IMR-90 (cell line): ENCODE results near the gene DHRS13. TPM values are rescaled to one million over a fixed set of nuclear protein-coding genes. Genes with fewer than 3 reads are reported as not detected.

ENCODE experiments used
- ATAC-seq: fragments of 200-7000 bp; cut with Tn5 transposase; 2 replicates; pipeline ENCODE4 v1.9.1; 2020; ENCODE audit warnings: low read depth, mild to moderate bottlenecking, moderate library complexity
- BruUV-seq: library from RNA; stranded (reverse); fragments of 400-500 nt; replicated peaks from 2 replicates; lab custom pipeline; 2021; lab: Mats Ljungman, UMichigan
- CTCF ChIA-PET: fragments of 300-600 bp; formaldehyde crosslinking; extraction: SDS; loops from one replicate; lab custom pipeline; 2021; ENCODE audit warnings: antibody characterized with exemption; lab: Yijun Ruan, JAX
- POLR2A ChIA-PET: fragments of 300-600 bp; sonication (Branson Sonifier 250); formaldehyde crosslinking; loops from one replicate; lab custom pipeline; 2022; ENCODE audit warnings: antibody characterized with exemption; ENCODE audit not compliant: unreplicated experiment; lab: Charles Lee
- DNase-seq: peaks from one replicate; pipeline ENCODE4 v3.0.0; 2013
- H2AFZ ChIP-seq: replicated peaks from 2 replicates; pipeline ENCODE3; 2013; ENCODE audit warnings: low read length, mild to moderate bottlenecking; ENCODE audit not compliant: poor library complexity
- H2AK5ac ChIP-seq: 2 replicates; pipeline ENCODE4 v1.6.1; 2013; ENCODE audit warnings: low read depth, low read length, inconsistent platforms
- H2AK9ac ChIP-seq: replicated peaks from 2 replicates; pipeline ENCODE3; 2013; ENCODE audit warnings: mild to moderate bottlenecking, low read depth, low read length, moderate library complexity; ENCODE audit not compliant: poor library complexity
- H2BK120ac ChIP-seq: 2 replicates; pipeline ENCODE4 v1.6.1; 2013; ENCODE audit warnings: low read depth, low read length, inconsistent platforms
- H2BK15ac ChIP-seq: 3 replicates; pipeline ENCODE4 v1.6.1; 2013; ENCODE audit warnings: low read depth, low read length, inconsistent platforms
- H2BK20ac ChIP-seq: 2 replicates; pipeline ENCODE4 v1.6.1; 2013; ENCODE audit warnings: low read depth, mild to moderate bottlenecking, inconsistent platforms, low read length, moderate library complexity
- H2BK5ac ChIP-seq: 2 replicates; pipeline ENCODE4 v1.6.1; 2013; ENCODE audit warnings: mild to moderate bottlenecking, low read depth, low read length, inconsistent platforms; ENCODE audit not compliant: poor library complexity, severe bottlenecking
- H3K14ac ChIP-seq: replicated peaks from 2 replicates; pipeline ENCODE4 v1.6.1; 2013; ENCODE audit warnings: low read depth, low read length, inconsistent platforms
- H3K18ac ChIP-seq: 2 replicates; pipeline ENCODE4 v1.6.1; 2013; ENCODE audit warnings: low read depth, low read length, control low read depth
- H3K23ac ChIP-seq: 2 replicates; pipeline ENCODE4 v1.6.1; 2013; ENCODE audit warnings: low read depth, low read length, inconsistent platforms
- H3K27ac ChIP-seq: 2 replicates; pipeline ENCODE4 v1.5.1; 2013; ENCODE audit warnings: mild to moderate bottlenecking, control low read depth, low read length; ENCODE audit not compliant: insufficient read depth
- H3K27me3 ChIP-seq: 2 replicates; pipeline ENCODE4 v1.6.1; 2013; ENCODE audit warnings: low read length; ENCODE audit not compliant: control insufficient read depth, insufficient read depth
- H3K36me3 ChIP-seq: 2 replicates; pipeline ENCODE4 v1.6.1; 2013; ENCODE audit warnings: low read length, mixed read lengths; ENCODE audit not compliant: control insufficient read depth, insufficient read depth
- H3K4ac ChIP-seq: 2 replicates; pipeline ENCODE4 v1.6.1; 2013; ENCODE audit warnings: low read depth, low read length, inconsistent platforms
- H3K4me1 ChIP-seq: 2 replicates; pipeline ENCODE4 v1.6.1; 2013; ENCODE audit warnings: low read length, mixed read lengths; ENCODE audit not compliant: control insufficient read depth, insufficient read depth
- H3K4me2 ChIP-seq: 2 replicates; pipeline ENCODE4 v1.6.1; 2013; ENCODE audit warnings: low read depth, mild to moderate bottlenecking, control low read depth, low read length, moderate library complexity
- H3K4me3 ChIP-seq: 2 replicates; pipeline ENCODE4 v1.5.1; 2013; ENCODE audit warnings: low read depth, mild to moderate bottlenecking, control low read depth, low read length, moderate library complexity; ENCODE audit not compliant: insufficient read depth
- H3K56ac ChIP-seq: 2 replicates; pipeline ENCODE4 v1.6.1; 2013; ENCODE audit warnings: low read length, inconsistent platforms; ENCODE audit not compliant: insufficient read depth; ENCODE audit errors: extremely low read depth
- H3K79me1 ChIP-seq, 2 experiments: 2 replicates each; pipeline ENCODE4 v1.6.1; 2013; ENCODE audit warnings: low read length in 2 of 2, inconsistent platforms in 1 of 2, low read depth in 1 of 2
- H3K9ac ChIP-seq: 2 replicates; pipeline ENCODE4 v1.6.1; 2013; ENCODE audit warnings: low read depth, low read length, control low read depth
- H3K9me1 ChIP-seq: 2 replicates; pipeline ENCODE4 v1.6.1; 2013; ENCODE audit warnings: low read length, inconsistent platforms; ENCODE audit not compliant: insufficient read depth
- H3K9me3 ChIP-seq: 2 replicates; pipeline ENCODE4 v1.6.1; 2013; ENCODE audit warnings: low read length; ENCODE audit not compliant: control insufficient read depth, insufficient read depth
- H4K20me1 ChIP-seq: 2 replicates; pipeline ENCODE4 v1.6.1; 2013; ENCODE audit warnings: low read length, inconsistent platforms; ENCODE audit not compliant: insufficient read depth
- H4K5ac ChIP-seq: 2 replicates; pipeline ENCODE4 v1.6.1; 2013; ENCODE audit warnings: mild to moderate bottlenecking, low read depth, low read length, control low read depth
- H4K8ac ChIP-seq, 2 experiments: 2 replicates each; pipeline ENCODE4 v1.6.1; 2013; ENCODE audit warnings: low read depth in 2 of 2, low read length in 2 of 2, control low read depth in 1 of 2, inconsistent platforms in 1 of 2
- H4K91ac ChIP-seq: 2 replicates; pipeline ENCODE4 v1.6.1; 2013; ENCODE audit warnings: low read depth, low read length, inconsistent platforms; ENCODE audit not compliant: insufficient read depth
- MAZ ChIP-seq: IDR thresholded peaks from 2 replicates; pipeline ENCODE4 v1.6.1; 2012; ENCODE audit warnings: low read depth, mild to moderate bottlenecking, low read length, improper control_type of control experiment, moderate library complexity, borderline replicate concordance
- WGBS, 2 experiments: methylation state at CpG; one replicate each; pipeline versions ENCODE4 v1.1.5 to v1.1.7; 2013; ENCODE audit warnings: missing lambda C conversion rate in 2 of 2; ENCODE audit not compliant: insufficient read length in 1 of 2; ENCODE audit errors: extremely low coverage in 2 of 2; 5-methylcytosine and 5-hydroxymethylcytosine counted together
- dilution Hi-C: fragments of 300-500 bp; cut with HindIII; formaldehyde crosslinking; loops from one replicate; pipeline ENCODE4 v1.14.3; 2018; ENCODE audit warnings: low sequenced_read_pairs; ENCODE audit not compliant: unreplicated experiment
- in situ Hi-C: fragments of 300-500 bp; cut with MboI; formaldehyde crosslinking; loops from 3 replicates; pipeline ENCODE4 v1.14.3; 2019; ENCODE audit warnings: low sequenced_read_pairs, inconsistent platforms, mixed read lengths
- intact Hi-C: fragments of 100-400 bp; cut with micrococcal nuclease; formaldehyde crosslinking; loops from 2 replicates; pipeline ENCODE4 v1.10.0; 2022
- polyA plus RNA-seq, 3 experiments: library from polyadenylated mRNA; depleted of rRNA; stranded (reverse); fragments of >200 nt; gene quantifications; 2 replicates each; pipeline ENCODE4 v1.2.3, GENCODE V29; 2012; ENCODE audit warnings: low replicate concordance in 1 of 3
- total RNA-seq: library from RNA; depleted of rRNA; stranded (reverse); fragments of >200 nt; gene quantifications from 2 replicates; pipeline ENCODE4 v1.2.3, GENCODE V29; 2012

Gene DHRS13
- total and polyA plus RNA-seq, 2 of the 4 experiments (the other 2 are of a cell fraction): 2.7 to 3.9 TPM

DNA sequence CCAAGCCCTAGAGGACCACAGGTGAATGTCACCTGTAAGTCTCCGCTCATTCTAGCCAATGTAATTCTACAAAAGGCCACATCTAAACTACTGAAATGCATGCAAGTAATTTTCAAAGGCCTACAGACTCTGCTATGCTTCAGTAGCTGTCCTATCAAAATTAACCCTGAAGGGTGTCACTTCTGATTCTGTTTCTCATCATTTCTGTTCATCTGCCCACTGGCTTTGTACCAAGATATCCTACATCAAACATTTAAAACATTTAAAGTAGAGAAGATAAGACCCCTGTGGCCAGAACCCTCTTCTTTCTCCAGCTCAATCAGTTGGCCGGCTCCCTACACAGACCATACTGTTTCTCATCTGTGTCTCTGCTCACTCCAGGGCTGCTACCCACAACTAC is 26.9 kb upstream of the DHRS13 start:
- intact Hi-C loops: no loop called here
- H2AFZ ChIP-seq: no peak overlapping the region
- H3K18ac ChIP-seq: no peak overlapping the region
- H3K36me3 ChIP-seq: peaks cover 9% of the 10 kb centered on the region
- no peaks in the 10 kb centered on the region for H3K27me3 ChIP-seq
- no peak overlapping the region for H3K9ac ChIP-seq
- no peak overlapping the region for H3K4me3 ChIP-seq
- H3K27ac ChIP-seq: no peak overlapping the region
- peaks cover 52 to 92% of the 10 kb centered on the region in 2 experiments for H3K79me1 ChIP-seq
- H2BK20ac ChIP-seq: no peak overlapping the region
- H2BK5ac ChIP-seq: no peak overlapping the region
- ATAC-seq: no peak
- no peak for TF ChIP-seq MAZ
- peaks cover 25% of the 10 kb centered on the region for H3K9me1 ChIP-seq
- no peak overlapping the region for H2BK120ac ChIP-seq
- no peak overlapping the region for H4K91ac ChIP-seq
- no TSS peak for BruUV-seq
- H3K14ac ChIP-seq: no peak overlapping the region
- H4K8ac ChIP-seq: no peak overlapping the region
- no peak for DNase-seq
- peaks cover 8% of the 10 kb centered on the region for H3K9me3 ChIP-seq
- H3K4me2 ChIP-seq: no peak overlapping the region
- whole genome bisulfite sequencing, 2 experiments: 100% methylated on average over 2 of the region's 2 CpGs; no CpG with 5 or more reads in 1 of the 2 experiments
- H3K4ac ChIP-seq: no peak overlapping the region
- H2AK9ac ChIP-seq: no peak overlapping the region
- no peak overlapping the region for H2AK5ac ChIP-seq
- H4K20me1 ChIP-seq: peaks cover 97% of the 10 kb centered on the region
- CTCF ChIA-PET: no interaction called here
- H2BK15ac ChIP-seq: no peak overlapping the region
- dilution Hi-C loops: no loop called here
- no peak overlapping the region for H3K23ac ChIP-seq
- in situ Hi-C loops: no loop called here
- peaks cover 14% of the 10 kb centered on the region for H3K4me1 ChIP-seq
- H4K5ac ChIP-seq: no peak overlapping the region
- POLR2A ChIA-PET: no interaction called here
- no peak overlapping the region for H3K56ac ChIP-seq
